Astrocyte of the cerebellum (primary cell): ENCODE measurements around the gene POLD4.

Experiments used
- DNase-seq: peaks from one replicate; pipeline ENCODE4 v3.0.0-alpha.2; 2011; ENCODE audit warnings: low read depth
- H3K4me3 ChIP-seq: 2 replicates; pipeline ENCODE4 v1.5.1; 2011; ENCODE audit warnings: mild to moderate bottlenecking, low read depth, low read length, moderate library complexity
- CTCF ChIP-seq: IDR thresholded peaks from 2 replicates; pipeline ENCODE4 v1.5.1; 2012; ENCODE audit warnings: low read length, low read depth, moderate library complexity, mild to moderate bottlenecking; ENCODE audit errors: missing control alignments
- in situ Hi-C: cut with HindIII; loops from 2 replicates; pipeline ENCODE4 v1.10.0; 2017; ENCODE audit warnings: low sequenced_read_pairs

The POLD4 gene

DNA sequence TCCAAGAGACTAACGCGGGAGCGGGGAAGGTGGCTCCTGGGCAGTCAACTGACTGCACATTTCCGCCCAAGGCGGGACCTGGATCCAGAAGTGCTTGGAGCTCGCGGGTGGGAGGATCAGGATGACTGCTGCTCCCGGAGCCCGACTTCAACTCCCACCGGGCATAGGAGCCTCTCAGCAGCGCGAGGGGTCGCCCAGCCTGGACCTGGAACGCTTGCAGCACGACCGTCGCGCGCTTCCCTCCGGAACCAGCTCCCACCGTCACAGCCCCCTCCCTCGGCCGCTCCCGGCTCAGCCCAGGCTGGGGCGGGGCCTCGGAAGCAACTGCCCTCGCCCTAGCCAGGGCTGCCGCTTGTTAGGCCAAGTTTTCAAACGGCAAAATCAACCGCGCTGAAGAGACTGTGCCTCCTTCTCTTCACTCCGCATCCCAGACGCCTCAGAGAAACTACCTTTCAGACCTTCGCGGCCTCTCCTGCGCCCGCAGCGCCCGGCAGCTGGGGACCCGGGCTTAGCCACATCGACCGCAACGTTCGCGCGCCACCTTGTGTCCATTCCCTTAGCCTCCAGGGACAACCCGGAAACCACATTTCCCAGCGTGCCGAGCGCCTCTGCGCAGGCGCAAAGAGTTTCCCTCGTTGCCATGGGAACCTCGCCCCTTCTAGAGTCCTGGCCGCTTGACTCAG is 36.0 kb downstream of the POLD4 start:
- H3K4me3 ChIP-seq, result peak overlapping the region; percentile 75
- DNase-seq, result peak; percentile 88
- peak; percentile 85 for TF ChIP-seq CTCF
- in situ Hi-C loops, result loop anchor here (10.0 kb wide), 1 partner anchor 63 kb away; no protein-coding TSS in a partner anchor

GRCh38 chr11:67316882-67317204 is 36.5 kb downstream of the POLD4 start:
- DNase-seq, result no peak
- in situ Hi-C loops, result loop anchor here (10.0 kb wide), 1 partner anchor 62 kb away; no protein-coding TSS in a partner anchor
- no peak for TF ChIP-seq CTCF
- H3K4me3 ChIP-seq, result peak overlapping the region; percentile 75

GRCh38 chr11:67315325-67315909 is 37.9 kb downstream of the POLD4 start:
- H3K4me3 ChIP-seq, result no peak overlapping the region
- in situ Hi-C loops, result loop anchor here (10.0 kb wide), 1 partner anchor 61 kb away; no protein-coding TSS in a partner anchor
- no peak for DNase-seq
- no peak for TF ChIP-seq CTCF

DNA sequence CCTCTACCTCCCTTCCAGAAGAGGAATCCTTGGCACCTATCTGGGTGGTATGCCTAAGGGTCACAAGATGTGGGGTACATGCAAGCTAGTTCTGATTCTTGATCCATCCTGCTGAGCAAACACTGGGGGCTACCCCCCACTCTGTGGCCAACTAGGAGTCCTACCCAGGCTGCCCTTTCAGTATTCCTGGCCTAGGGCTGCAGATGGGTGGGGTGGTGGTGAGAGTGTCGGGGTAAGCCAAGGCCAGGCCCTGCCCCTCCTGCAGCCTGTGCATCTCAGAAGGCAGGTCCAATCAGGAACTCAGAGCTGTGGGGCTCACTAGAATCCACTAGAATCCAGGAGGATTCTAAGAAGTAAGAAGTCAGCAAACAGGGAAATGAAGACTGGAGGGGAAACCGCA is 39.1 kb downstream of the POLD4 start:
- H3K4me3 ChIP-seq, result no peak overlapping the region
- no peak for TF ChIP-seq CTCF
- in situ Hi-C loops, result loop anchor here (10.0 kb wide), 1 partner anchor 59 kb away; no protein-coding TSS in a partner anchor
- DNase-seq, result no peak

DNA sequence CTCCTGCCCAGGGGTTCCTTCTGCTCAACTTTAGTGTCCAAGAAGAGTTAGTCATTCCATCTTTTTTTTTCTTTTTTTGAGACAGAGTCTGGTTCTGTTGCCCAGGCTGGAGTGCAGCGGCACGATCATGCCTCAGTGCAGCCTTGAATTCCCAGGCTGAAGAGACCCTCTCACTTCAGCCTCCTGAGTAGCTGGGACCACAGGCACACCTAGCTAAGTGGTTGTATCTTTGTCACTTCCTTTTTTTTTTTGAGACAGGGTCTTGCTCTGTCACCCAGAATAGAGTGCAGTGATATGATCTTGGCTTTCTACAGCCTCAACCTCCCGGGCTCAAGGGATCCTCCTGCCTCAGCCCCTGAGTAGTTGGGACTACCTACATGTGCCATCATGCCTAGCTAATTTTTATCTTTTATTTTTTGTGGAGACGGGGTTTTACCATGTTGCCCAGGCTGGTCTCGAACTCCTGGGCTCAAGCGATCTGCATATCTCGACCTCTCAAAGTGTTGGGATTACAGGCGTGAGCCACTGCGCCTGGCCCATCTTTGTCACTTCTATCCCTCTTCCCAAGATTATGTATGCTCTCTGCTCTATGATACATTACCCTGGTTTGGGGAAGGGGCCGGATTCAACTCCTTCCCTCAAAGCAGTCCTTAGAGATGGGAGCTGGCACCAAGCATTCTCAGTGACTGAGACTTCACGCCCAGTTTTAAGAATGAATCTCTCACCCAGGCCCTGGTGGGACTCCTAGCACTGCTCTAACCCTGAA is 40.0 kb downstream of the POLD4 start:
- no peak for TF ChIP-seq CTCF
- no peak overlapping the region for H3K4me3 ChIP-seq
- no peak for DNase-seq
- in situ Hi-C loops, result loop anchor here (10.0 kb wide), 1 partner anchor 59 kb away; no protein-coding TSS in a partner anchor

- in situ Hi-C loops, result loop anchor here (10.0 kb wide), 1 partner anchor 58 kb away; no protein-coding TSS in a partner anchor
- no peak overlapping the region for H3K4me3 ChIP-seq
- TF ChIP-seq CTCF, result no peak
- no peak for DNase-seq
Measured at GRCh38 chr11:67312187-67313021, 40.9 kb downstream of the POLD4 start.
